ENCODE results near the gene OR2G3.

GRCh38 chr1:247613405-247613804 is 8.0 kb downstream of the OR2G3 start:
- TF ChIP-seq, protein P1, sequence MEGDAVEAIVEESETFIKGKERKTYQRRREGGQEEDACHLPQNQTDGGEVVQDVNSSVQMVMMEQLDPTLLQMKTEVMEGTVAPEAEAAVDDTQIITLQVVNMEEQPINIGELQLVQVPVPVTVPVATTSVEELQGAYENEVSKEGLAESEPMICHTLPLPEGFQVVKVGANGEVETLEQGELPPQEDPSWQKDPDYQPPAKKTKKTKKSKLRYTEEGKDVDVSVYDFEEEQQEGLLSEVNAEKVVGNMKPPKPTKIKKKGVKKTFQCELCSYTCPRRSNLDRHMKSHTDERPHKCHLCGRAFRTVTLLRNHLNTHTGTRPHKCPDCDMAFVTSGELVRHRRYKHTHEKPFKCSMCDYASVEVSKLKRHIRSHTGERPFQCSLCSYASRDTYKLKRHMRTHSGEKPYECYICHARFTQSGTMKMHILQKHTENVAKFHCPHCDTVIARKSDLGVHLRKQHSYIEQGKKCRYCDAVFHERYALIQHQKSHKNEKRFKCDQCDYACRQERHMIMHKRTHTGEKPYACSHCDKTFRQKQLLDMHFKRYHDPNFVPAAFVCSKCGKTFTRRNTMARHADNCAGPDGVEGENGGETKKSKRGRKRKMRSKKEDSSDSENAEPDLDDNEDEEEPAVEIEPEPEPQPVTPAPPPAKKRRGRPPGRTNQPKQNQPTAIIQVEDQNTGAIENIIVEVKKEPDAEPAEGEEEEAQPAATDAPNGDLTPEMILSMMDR (IDR thresholded peaks at IDR 0.05; ENCODE audit: insufficient read depth, low read length) = no peak
- TF ChIP-seq POLR2AphosphoS5 (IDR thresholded peaks at IDR 0.05; ENCODE audit: low read depth) = no peak
- TF ChIP-seq SPI1 (IDR thresholded peaks at IDR 0.05; ENCODE audit: borderline replicate concordance, low read depth) = no peak
- TF ChIP-seq REST (IDR thresholded peaks at IDR 0.05; ENCODE audit: insufficient replicate concordance, low read depth) = no peak
